IgD-negative memory B cell (primary cell): ENCODE data around the gene GABBR1. TPM values are rescaled to one million over a fixed set of nuclear protein-coding genes. Genes with fewer than 3 reads are reported as not detected.
"Not testable (repeated sequence)": the region's sequence is repeated elsewhere in the genome, so short reads cannot be mapped to it uniquely, and the experiment has no call there.

ENCODE experiments used
- H3K27ac Mint-ChIP-seq, 3 donors: one replicate each; pipeline ENCODE4 v1.8.0; 2020 to 2022; ENCODE audit warnings: mild to moderate bottlenecking in 3 of 3, mixed read lengths in 3 of 3, moderate library complexity in 1 of 3
- H3K27me3 Mint-ChIP-seq: one replicate; pipeline ENCODE4 v1.8.0; 2021; ENCODE audit warnings: mixed read lengths
- H3K36me3 Mint-ChIP-seq: one replicate; pipeline ENCODE4 v1.8.0; 2020; ENCODE audit warnings: mild to moderate bottlenecking, mixed read lengths
- H3K4me1 Mint-ChIP-seq, 3 donors: one replicate each; pipeline ENCODE4 v1.8.0; 2020 to 2022; ENCODE audit warnings: mixed read lengths in 3 of 3, mild to moderate bottlenecking in 1 of 3
- H3K4me3 Mint-ChIP-seq, 4 donors: one replicate each; pipeline ENCODE4 v1.8.0; 2020 to 2022; ENCODE audit warnings: mild to moderate bottlenecking in 4 of 4, mixed read lengths in 4 of 4, moderate library complexity in 3 of 4
- H3K9me3 Mint-ChIP-seq, 3 donors: one replicate each; pipeline ENCODE4 v1.8.0; 2020 to 2021; ENCODE audit warnings: mixed read lengths in 3 of 3, mild to moderate bottlenecking in 1 of 3
- polyA plus RNA-seq: library from polyadenylated mRNA; unstranded; fragments of 300-500 nt; fragmentation: Illumina TruSeq; gene quantifications from one replicate; pipeline ENCODE4 v1.2.3, GENCODE V29; 2021

The GABBR1 gene
- polyA plus RNA-seq: 6.8 TPM

- Mint-ChIP-seq H3K27ac (peak within 1 kb of the TSS; percentile 39 to 96 (median 86)), H3K27me3 (peaks cover 3% of the 10 kb centered on the region), H3K4me1 (peaks cover 32 to 46% (median 35%) of the 10 kb centered on the region in 3 donors), H3K9me3 (no peaks in the 10 kb centered on the region), H3K4me3 (peak within 1 kb of the TSS; percentile 90 to 96 (median 94)), H3K36me3 (peaks cover 1% of the 10 kb centered on the region)
Measured at GRCh38 chr6:29632789-29633533, at the start of gene GABBR1. Gene GABBR1, minus strand, starts transcription at chr6:29633183. Its CDS starts 798 bp downstream, at chr6:29632385.

GRCh38 chr6:29681811-29682210 lies 48.8 kb upstream of the GABBR1 start:
- Mint-ChIP-seq H3K9me3 (no peaks in the 10 kb centered on the region), H3K4me3 (no peak overlapping the region), H3K27me3 (peaks cover 7% of the 10 kb centered on the region), H3K27ac (no peak overlapping the region), H3K4me1 (peaks cover 5 to 10% (median 6%) of the 10 kb centered on the region in 3 donors), H3K36me3 (no peaks in the 10 kb centered on the region)

GRCh38 chr6:29680904-29681303 lies 47.9 kb upstream of the GABBR1 start, which contains the start of gene ZFP57:
Gene ZFP57, minus strand, starts transcription at chr6:29681152. Its CDS starts 4,149 bp downstream, at chr6:29677003.
- no peak within 1 kb of the TSS for H3K27ac Mint-ChIP-seq
- no peaks in the 10 kb centered on the region for H3K9me3 Mint-ChIP-seq
- peaks cover 7% of the 10 kb centered on the region for H3K27me3 Mint-ChIP-seq
- H3K4me3 Mint-ChIP-seq: peak within 1 kb of the TSS in 3 of 4 donors; percentile 65 to 83 (median 74)
- no peaks in the 10 kb centered on the region for H3K36me3 Mint-ChIP-seq
- H3K4me1 Mint-ChIP-seq: peaks cover 5 to 10% (median 6%) of the 10 kb centered on the region in 3 donors

- H3K27me3 Mint-ChIP-seq: peaks cover 7% of the 10 kb centered on the region
- no peaks in the 10 kb centered on the region for H3K9me3 Mint-ChIP-seq
- no peaks in the 10 kb centered on the region for H3K36me3 Mint-ChIP-seq
- peak overlapping the region in 3 of 4 donors; percentile 65 to 83 (median 74) for H3K4me3 Mint-ChIP-seq
- peaks cover 5 to 10% (median 6%) of the 10 kb centered on the region in 3 donors for H3K4me1 Mint-ChIP-seq
- no peak overlapping the region for H3K27ac Mint-ChIP-seq
Measured at GRCh38 chr6:29680416-29680815, 47.4 kb upstream of the GABBR1 start.

- Mint-ChIP-seq H3K27me3 (peaks cover 7% of the 10 kb centered on the region), H3K36me3 (no peaks in the 10 kb centered on the region), H3K9me3 (no peaks in the 10 kb centered on the region), H3K4me1 (peaks cover 5 to 10% (median 6%) of the 10 kb centered on the region in 3 donors), H3K4me3 (peak overlapping the region in 3 of 4 donors; percentile 65 to 83 (median 74)), H3K27ac (no peak overlapping the region)
Measured at GRCh38 chr6:29679962-29680361, 47.0 kb upstream of the GABBR1 start.

- no peak overlapping the region for H3K4me3 Mint-ChIP-seq
- H3K4me1 Mint-ChIP-seq: peaks cover 2 to 10% (median 6%) of the 10 kb centered on the region in 3 donors
- H3K27me3 Mint-ChIP-seq: peaks cover 4% of the 10 kb centered on the region
- H3K9me3 Mint-ChIP-seq: no peaks in the 10 kb centered on the region
- H3K36me3 Mint-ChIP-seq: no peaks in the 10 kb centered on the region
- H3K27ac Mint-ChIP-seq: no peak overlapping the region
Measured at GRCh38 chr6:29678114-29678513, 45.1 kb upstream of the GABBR1 start.

GRCh38 chr6:29676981-29677601 lies 44.1 kb upstream of the GABBR1 start:
- Mint-ChIP-seq H3K4me3 (no peak overlapping the region), H3K4me1 (peaks cover 2 to 10% (median 6%) of the 10 kb centered on the region in 3 donors), H3K27ac (no peak overlapping the region), H3K27me3 (peaks cover 4% of the 10 kb centered on the region), H3K36me3 (peaks cover 2% of the 10 kb centered on the region), H3K9me3 (no peaks in the 10 kb centered on the region)

- Mint-ChIP-seq H3K27me3 (peaks cover 4% of the 10 kb centered on the region), H3K27ac (peak overlapping the region in 1 of 3 donors; percentile 59), H3K4me1 (peaks cover 2 to 10% (median 6%) of the 10 kb centered on the region in 3 donors), H3K36me3 (peaks cover 2% of the 10 kb centered on the region), H3K9me3 (no peaks in the 10 kb centered on the region), H3K4me3 (no peak overlapping the region)
Measured at GRCh38 chr6:29675561-29675960, 42.6 kb upstream of the GABBR1 start.

GRCh38 chr6:29674008-29674407 lies 41.0 kb upstream of the GABBR1 start:
- H3K4me1 Mint-ChIP-seq: peaks cover 2 to 6% (median 3%) of the 10 kb centered on the region in 3 donors
- H3K9me3 Mint-ChIP-seq: no peaks in the 10 kb centered on the region
- H3K36me3 Mint-ChIP-seq: peaks cover 2% of the 10 kb centered on the region
- peaks cover 5% of the 10 kb centered on the region for H3K27me3 Mint-ChIP-seq
- no peak overlapping the region for H3K27ac Mint-ChIP-seq
- no peak overlapping the region for H3K4me3 Mint-ChIP-seq

GRCh38 chr6:29673161-29673560 lies 40.2 kb upstream of the GABBR1 start:
- H3K9me3 Mint-ChIP-seq: no peaks in the 10 kb centered on the region
- H3K4me1 Mint-ChIP-seq: peaks cover 2 to 6% (median 3%) of the 10 kb centered on the region in 3 donors
- no peak overlapping the region for H3K27ac Mint-ChIP-seq
- H3K27me3 Mint-ChIP-seq: peaks cover 5% of the 10 kb centered on the region
- H3K36me3 Mint-ChIP-seq: peaks cover 2% of the 10 kb centered on the region
- H3K4me3 Mint-ChIP-seq: no peak overlapping the region

GRCh38 chr6:29672116-29672515 lies 39.1 kb upstream of the GABBR1 start:
- H3K4me3 Mint-ChIP-seq, H3K36me3 Mint-ChIP-seq, H3K4me1 Mint-ChIP-seq, H3K9me3 Mint-ChIP-seq, H3K27me3 Mint-ChIP-seq: not testable (repeated sequence)
- peak overlapping the region in 1 of 3 donors; percentile 19 for H3K27ac Mint-ChIP-seq

- Mint-ChIP-seq H3K27ac (no peak overlapping the region), H3K9me3 (no peaks in the 10 kb centered on the region), H3K27me3 (peaks cover 6% of the 10 kb centered on the region), H3K4me3 (no peak overlapping the region), H3K4me1 (peaks cover 0 to 5% (median 2%) of the 10 kb centered on the region in 3 donors), H3K36me3 (peaks cover 2% of the 10 kb centered on the region)
Measured at GRCh38 chr6:29671026-29671425, 38.0 kb upstream of the GABBR1 start.

GRCh38 chr6:29667158-29667557 lies 34.2 kb upstream of the GABBR1 start:
- Mint-ChIP-seq H3K27me3 (peaks cover 9% of the 10 kb centered on the region), H3K27ac (no peak overlapping the region), H3K4me1 (peaks cover 0 to 5% (median 2%) of the 10 kb centered on the region in 3 donors), H3K9me3 (no peaks in the 10 kb centered on the region), H3K4me3 (no peak overlapping the region), H3K36me3 (no peaks in the 10 kb centered on the region)

- H3K27me3 Mint-ChIP-seq: peaks cover 11% of the 10 kb centered on the region
- H3K4me3 Mint-ChIP-seq: no peak overlapping the region
- no peak overlapping the region for H3K27ac Mint-ChIP-seq
- H3K36me3 Mint-ChIP-seq: no peaks in the 10 kb centered on the region
- H3K4me1 Mint-ChIP-seq: peaks cover 0 to 5% (median 2%) of the 10 kb centered on the region in 3 donors
- H3K9me3 Mint-ChIP-seq: no peaks in the 10 kb centered on the region
Measured at GRCh38 chr6:29666826-29667130, 33.8 kb upstream of the GABBR1 start.

GRCh38 chr6:29665942-29666825 lies 33.2 kb upstream of the GABBR1 start:
- Mint-ChIP-seq H3K27ac (no peak overlapping the region), H3K36me3 (no peaks in the 10 kb centered on the region), H3K9me3 (no peaks in the 10 kb centered on the region), H3K27me3 (peaks cover 17% of the 10 kb centered on the region), H3K4me1 (peaks cover 0 to 5% (median 2%) of the 10 kb centered on the region in 3 donors), H3K4me3 (no peak overlapping the region)
